GM20000 (cell line): ENCODE measurements around the gene PIGL.

Source experiments
- DNase-seq: peaks from one replicate; pipeline ENCODE4 v3.0.0; 2012; ENCODE audit warnings: low spot score
- CTCF ChIP-seq: IDR thresholded peaks from 2 replicates; pipeline ENCODE4 v1.5.1; 2012; ENCODE audit warnings: mild to moderate bottlenecking, control low read depth; ENCODE audit errors: extremely low read depth, missing control alignments

PIGL gene

DNA sequence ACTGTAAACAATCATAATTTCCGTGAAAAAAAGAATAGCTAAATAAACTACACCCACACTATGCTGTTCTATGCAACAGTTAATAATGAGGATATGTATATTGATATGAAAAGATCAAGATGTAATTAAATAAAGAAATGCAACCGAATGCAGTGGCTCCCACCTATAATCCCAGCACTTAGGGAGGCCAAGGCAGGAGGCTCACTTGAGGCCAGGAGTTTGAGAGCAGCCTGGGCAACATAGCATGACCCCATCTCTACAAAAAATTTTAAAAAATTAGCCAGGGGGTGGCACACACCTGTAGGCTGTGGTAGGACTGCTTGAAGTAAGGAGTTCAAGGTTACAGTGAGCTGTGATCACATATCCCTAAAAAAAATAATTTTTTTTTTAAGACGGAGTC lies 121.4 kb downstream of the PIGL start:
- no peak for DNase-seq
- TF ChIP-seq CTCF = no peak

DNA sequence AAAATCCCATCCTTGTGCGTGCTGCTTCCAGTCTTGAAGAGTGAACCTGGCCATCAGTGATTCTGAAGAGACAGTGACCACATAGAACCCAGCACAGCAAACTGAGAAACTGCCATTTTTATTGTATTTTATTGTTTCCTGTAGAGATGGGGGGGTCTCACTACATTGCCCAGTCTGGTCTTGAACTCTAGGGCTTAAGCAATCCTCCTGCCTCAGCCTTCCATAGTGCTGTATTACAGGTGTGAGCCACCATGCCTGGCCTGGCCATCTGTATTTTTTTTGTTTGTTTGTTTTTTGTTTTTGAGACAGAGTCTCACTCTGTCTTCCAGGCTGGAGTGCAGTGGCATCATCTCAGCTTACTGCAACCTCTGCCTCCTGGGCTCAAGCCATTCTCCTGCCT lies 122.4 kb downstream of the PIGL start:
- no peak for DNase-seq

GRCh38 chr17:16339959-16340358 lies 122.9 kb downstream of the PIGL start:
- TF ChIP-seq CTCF = no peak

More for the DNA sequence above, 122.4 kb downstream of the PIGL start:
- no peak for TF ChIP-seq CTCF

GRCh38 chr17:16342979-16343378 lies 126.0 kb downstream of the PIGL start:
- no peak for TF ChIP-seq CTCF

More at GRCh38 chr17:16339959-16340358, 122.9 kb downstream of the PIGL start:
- no peak for DNase-seq

DNA sequence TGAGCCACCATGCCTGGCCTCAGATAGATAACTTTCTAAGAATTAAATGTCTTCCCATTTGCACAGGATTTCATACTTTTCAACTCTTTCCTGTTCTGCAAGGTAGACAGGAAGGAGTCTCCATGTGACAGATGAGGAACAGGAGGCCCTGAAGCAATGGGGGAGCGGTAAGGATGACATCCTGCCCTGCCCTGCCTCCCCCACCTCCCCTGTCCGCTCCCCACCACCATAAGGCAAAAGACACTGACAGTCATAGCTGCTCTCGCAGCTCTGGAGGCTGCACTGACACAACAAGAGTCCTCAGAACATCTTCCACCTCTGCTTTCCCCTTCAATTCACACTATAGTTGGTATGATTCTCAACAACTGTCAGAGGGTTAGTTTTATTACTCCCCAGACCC lies 126.6 kb downstream of the PIGL start:
- no peak for TF ChIP-seq CTCF

More at GRCh38 chr17:16342979-16343378, 126.0 kb downstream of the PIGL start:
- DNase-seq = no peak

DNA sequence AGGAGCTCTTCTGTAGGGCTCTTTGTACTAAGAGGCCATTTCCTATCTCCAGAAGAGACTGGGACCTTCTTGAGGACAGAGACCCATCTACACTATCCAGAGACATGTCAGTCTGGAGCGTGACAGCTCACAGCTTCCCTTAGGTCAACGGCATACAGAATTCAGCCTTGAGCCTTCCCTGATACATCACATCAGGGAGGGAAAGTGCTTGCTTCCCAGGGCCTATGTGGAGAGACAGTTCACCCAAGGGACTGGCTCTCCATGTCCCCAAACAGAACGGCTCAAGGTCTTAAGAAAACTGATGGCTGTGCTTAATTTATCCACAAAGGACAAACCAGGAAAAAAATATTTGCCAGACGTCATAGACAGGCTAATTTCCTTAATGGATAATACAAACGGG lies 128.6 kb downstream of the PIGL start:
- no peak for DNase-seq
- TF ChIP-seq CTCF = no peak

More for the DNA sequence above, 126.6 kb downstream of the PIGL start:
- DNase-seq = no peak

GRCh38 chr17:16346721-16347271 lies 129.8 kb downstream of the PIGL start:
- DNase-seq = no peak
- no peak for TF ChIP-seq CTCF
